Astrocyte of the spinal cord (primary cell): ENCODE data around the gene MALT1.

Experiments
- DNase-seq: peaks from one replicate; pipeline ENCODE4 v3.0.0; 2011; ENCODE audit warnings: low read depth, low spot score
- H3K4me3 ChIP-seq: 2 replicates; pipeline ENCODE4 v1.5.1; 2011; ENCODE audit warnings: low read depth, mild to moderate bottlenecking, low read length, moderate library complexity
- in situ Hi-C: cut with HindIII; loops from 2 replicates; pipeline ENCODE4 v1.10.0; 2017; ENCODE audit warnings: low sequenced_read_pairs
- TF ChIP-seq, protein P1 (sequence below): IDR thresholded peaks from 2 replicates; pipeline ENCODE4 v1.5.1; 2012; ENCODE audit warnings: low read depth, mild to moderate bottlenecking, low read length, inconsistent platforms

MALT1 gene

GRCh38 chr18:58687871-58688308 is 16.6 kb downstream of the MALT1 start:
- TF ChIP-seq, protein P1, sequence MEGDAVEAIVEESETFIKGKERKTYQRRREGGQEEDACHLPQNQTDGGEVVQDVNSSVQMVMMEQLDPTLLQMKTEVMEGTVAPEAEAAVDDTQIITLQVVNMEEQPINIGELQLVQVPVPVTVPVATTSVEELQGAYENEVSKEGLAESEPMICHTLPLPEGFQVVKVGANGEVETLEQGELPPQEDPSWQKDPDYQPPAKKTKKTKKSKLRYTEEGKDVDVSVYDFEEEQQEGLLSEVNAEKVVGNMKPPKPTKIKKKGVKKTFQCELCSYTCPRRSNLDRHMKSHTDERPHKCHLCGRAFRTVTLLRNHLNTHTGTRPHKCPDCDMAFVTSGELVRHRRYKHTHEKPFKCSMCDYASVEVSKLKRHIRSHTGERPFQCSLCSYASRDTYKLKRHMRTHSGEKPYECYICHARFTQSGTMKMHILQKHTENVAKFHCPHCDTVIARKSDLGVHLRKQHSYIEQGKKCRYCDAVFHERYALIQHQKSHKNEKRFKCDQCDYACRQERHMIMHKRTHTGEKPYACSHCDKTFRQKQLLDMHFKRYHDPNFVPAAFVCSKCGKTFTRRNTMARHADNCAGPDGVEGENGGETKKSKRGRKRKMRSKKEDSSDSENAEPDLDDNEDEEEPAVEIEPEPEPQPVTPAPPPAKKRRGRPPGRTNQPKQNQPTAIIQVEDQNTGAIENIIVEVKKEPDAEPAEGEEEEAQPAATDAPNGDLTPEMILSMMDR, result no peak
- DNase-seq, result no peak
- no peak overlapping the region for H3K4me3 ChIP-seq
- in situ Hi-C loops, result no loop called here

- TF ChIP-seq, protein P1, result no peak
- no peak overlapping the region for H3K4me3 ChIP-seq
- in situ Hi-C loops, result no loop called here
- no peak for DNase-seq
These were observed 19.0 kb downstream of the MALT1 start for GRCh38 chr18:58690259-58690658.

DNA sequence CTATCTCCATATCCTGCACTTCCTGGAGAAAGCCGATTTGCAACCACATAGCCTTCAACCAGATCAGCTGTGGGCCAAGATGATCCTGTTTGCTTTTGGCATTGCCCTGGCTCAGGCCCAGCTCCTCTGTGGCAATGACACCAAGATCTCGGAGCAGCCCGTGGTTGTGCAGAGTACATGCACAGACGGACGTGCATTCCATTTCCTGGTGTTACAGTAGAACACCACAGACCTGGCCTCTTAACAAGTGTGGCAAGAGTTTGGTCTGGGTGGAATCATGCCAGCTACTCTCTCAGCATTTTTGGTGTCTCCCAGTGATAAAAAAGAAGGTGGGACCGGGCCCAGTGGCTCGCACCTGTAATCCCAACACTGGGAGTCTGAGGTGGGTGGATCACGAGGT is 20.0 kb downstream of the MALT1 start:
- TF ChIP-seq, protein P1, result no peak
- peak; percentile 23 for DNase-seq
- in situ Hi-C loops, result no loop called here
- no peak overlapping the region for H3K4me3 ChIP-seq

DNA sequence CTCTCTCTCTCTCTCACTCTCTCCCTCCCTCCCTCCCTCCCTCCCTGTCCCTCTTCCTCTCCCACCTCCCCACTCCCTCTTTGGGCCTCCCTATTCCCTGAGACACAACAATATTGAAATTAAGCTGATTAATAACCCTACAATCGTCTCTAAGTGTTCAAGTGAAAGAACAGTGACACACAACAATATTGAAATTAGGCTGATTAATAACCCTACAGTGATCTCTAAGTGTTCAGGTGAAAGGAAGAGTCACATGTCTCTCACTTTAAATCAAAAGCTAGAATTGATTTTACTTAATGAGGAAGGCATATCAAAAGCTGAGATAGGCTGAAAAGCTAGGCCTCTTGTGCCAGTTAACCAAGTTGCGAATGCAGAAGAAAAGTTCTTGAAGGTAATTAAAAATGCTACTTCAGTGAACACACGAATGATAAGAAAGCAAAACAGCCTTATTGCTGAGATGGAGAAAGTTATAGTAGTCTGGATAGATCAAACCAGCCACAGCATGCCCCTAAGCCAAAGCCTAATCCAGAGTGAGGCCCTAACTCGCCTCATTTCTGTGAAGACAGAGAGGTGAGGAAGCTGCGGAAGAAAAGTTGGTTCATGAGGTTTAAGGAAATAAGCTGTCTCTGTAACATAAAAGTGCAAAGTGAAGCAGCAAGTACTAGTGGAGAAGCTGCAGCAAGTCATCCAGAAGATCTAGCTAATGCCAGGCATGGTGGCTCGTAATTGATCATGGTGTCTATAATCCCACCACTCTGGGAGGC is 21.3 kb downstream of the MALT1 start:
- in situ Hi-C loops, result no loop called here
- no peak overlapping the region for H3K4me3 ChIP-seq
- no peak for DNase-seq
- TF ChIP-seq, protein P1, result no peak

DNA sequence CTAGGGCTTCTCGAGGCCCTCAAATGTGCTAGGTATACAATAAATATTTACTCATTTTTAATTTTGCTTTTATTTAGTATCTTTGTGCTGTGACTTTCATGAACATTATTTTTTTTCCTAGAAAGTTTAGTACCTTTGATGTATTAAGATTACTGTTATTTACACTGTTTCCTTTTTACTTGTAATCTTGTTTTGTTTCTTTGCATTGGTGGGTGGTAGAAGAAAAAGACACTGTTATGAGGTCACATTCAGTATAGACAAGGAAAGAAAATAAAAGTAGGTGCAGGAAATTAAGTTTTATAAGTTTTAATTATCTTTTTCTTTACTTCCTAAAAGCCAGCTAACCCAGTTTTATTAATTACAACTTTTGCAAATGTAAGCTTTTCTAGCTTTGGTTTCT is 23.0 kb downstream of the MALT1 start:
- H3K4me3 ChIP-seq, result no peak overlapping the region
- no peak for DNase-seq
- in situ Hi-C loops, result no loop called here
- TF ChIP-seq, protein P1, result no peak

- in situ Hi-C loops, result no loop called here
- DNase-seq, result no peak
- no peak overlapping the region for H3K4me3 ChIP-seq
- TF ChIP-seq, protein P1, result no peak
These were observed 23.6 kb downstream of the MALT1 start for GRCh38 chr18:58694720-58695468.
